Astrocyte of the cerebellum (primary cell): Measurements from ENCODE around the gene FAM163A.

Experiments
- DNase-seq: peaks from one replicate; pipeline ENCODE4 v3.0.0-alpha.2; 2011; ENCODE audit warnings: low read depth
- H3K4me3 ChIP-seq: 2 replicates; pipeline ENCODE4 v1.5.1; 2011; ENCODE audit warnings: mild to moderate bottlenecking, low read depth, low read length, moderate library complexity
- CTCF ChIP-seq: IDR thresholded peaks from 2 replicates; pipeline ENCODE4 v1.5.1; 2012; ENCODE audit warnings: low read length, low read depth, moderate library complexity, mild to moderate bottlenecking; ENCODE audit errors: missing control alignments
- in situ Hi-C: cut with HindIII; loops from 2 replicates; pipeline ENCODE4 v1.10.0; 2017; ENCODE audit warnings: low sequenced_read_pairs

The FAM163A gene

GRCh38 chr1:179815641-179816040 is 72.5 kb downstream of the FAM163A start:
- in situ Hi-C loops: no loop called here

GRCh38 chr1:179816196-179816960 is 73.3 kb downstream of the FAM163A start:
- DNase-seq: peak; percentile 74
- no peak overlapping the region for H3K4me3 ChIP-seq
- TF ChIP-seq CTCF: no peak
- in situ Hi-C loops: no loop called here

More at GRCh38 chr1:179815641-179816040, 72.5 kb downstream of the FAM163A start:
- DNase-seq: no peak
- TF ChIP-seq CTCF: no peak
- H3K4me3 ChIP-seq: peak overlapping the region; percentile 49

DNA sequence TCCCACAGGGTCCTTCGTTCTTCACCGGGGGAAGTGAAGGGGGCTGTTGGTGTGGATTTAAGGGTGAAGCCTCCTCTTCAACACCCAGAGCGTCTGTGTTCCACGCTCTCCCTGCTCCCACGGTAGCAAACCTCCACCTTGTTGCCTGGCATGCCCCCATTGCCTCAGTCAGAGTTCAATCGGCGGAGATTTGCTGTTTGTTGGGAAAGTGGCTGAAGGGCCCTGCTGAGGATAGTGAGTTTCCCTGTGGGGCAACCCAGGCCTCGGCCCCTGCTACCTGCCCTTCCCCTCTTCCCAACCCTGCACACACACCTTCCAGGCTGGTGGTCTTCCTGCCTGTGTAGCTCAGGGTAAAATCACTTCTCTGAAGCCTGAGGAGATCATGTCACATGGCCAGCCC is 74.0 kb downstream of the FAM163A start:
- in situ Hi-C loops: no loop called here

GRCh38 chr1:179817789-179818188 is 74.7 kb downstream of the FAM163A start:
- no peak for DNase-seq
- in situ Hi-C loops: no loop called here

More for the DNA sequence above, 74.0 kb downstream of the FAM163A start:
- no peak overlapping the region for H3K4me3 ChIP-seq
- TF ChIP-seq CTCF: no peak
- no peak for DNase-seq

DNA sequence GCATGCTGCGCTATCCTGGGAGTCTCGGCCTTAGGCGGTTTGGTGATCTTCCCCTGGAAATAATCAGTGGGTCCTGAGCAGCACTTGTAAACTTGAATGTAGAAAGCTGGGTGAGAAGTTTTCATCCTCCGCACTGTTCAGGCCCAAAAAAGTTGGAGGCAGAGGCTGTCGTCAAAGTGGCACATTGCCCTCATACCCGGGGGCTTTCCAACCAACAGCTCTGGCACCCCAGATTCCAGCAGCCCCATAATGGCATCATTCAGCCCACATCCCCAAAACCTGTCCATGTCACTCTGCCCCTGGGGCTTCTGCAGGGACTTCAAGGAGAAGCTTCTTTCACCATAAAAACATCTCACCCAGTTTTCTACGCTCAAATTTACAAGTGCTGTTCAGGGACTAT is 75.2 kb downstream of the FAM163A start:
- in situ Hi-C loops: no loop called here
- H3K4me3 ChIP-seq: no peak overlapping the region
- DNase-seq: no peak
- no peak for TF ChIP-seq CTCF

More at GRCh38 chr1:179817789-179818188, 74.7 kb downstream of the FAM163A start:
- no peak overlapping the region for H3K4me3 ChIP-seq
- TF ChIP-seq CTCF: no peak

GRCh38 chr1:179818743-179819173 is 75.7 kb downstream of the FAM163A start:
- DNase-seq: no peak
- no peak overlapping the region for H3K4me3 ChIP-seq
- no peak for TF ChIP-seq CTCF
- in situ Hi-C loops: no loop called here
